WTC11 (cell line): ENCODE measurements around the gene PUDP. TPM values are rescaled to one million over a fixed set of nuclear protein-coding genes. Genes with fewer than 3 reads are reported as not detected.
"Not testable (repeated sequence)": the region's sequence is repeated elsewhere in the genome, so short reads cannot be mapped to it uniquely, and the experiment has no call there.

Experiments
- ATAC-seq: fragments of 200-7000 bp; cut with Tn5 transposase; 2 replicates; pipeline ENCODE4 v1.10.0; 2021; ENCODE audit warnings: mild to moderate bottlenecking, moderate library complexity
- CTCF ChIA-PET: fragments of 300-600 bp; sonication (Branson Sonifier 250); formaldehyde crosslinking; loops from one replicate; lab custom pipeline; 2021; ENCODE audit warnings: antibody characterized with exemption; lab: Charles Lee
- POLR2A ChIA-PET: fragments of 350-600 bp; sonication (Branson Sonifier 250); formaldehyde crosslinking; loops from one replicate; lab custom pipeline; 2021; ENCODE audit warnings: antibody characterized with exemption; lab: Charles Lee
- DNase-seq: peaks from one replicate; pipeline ENCODE4 v3.0.0; 2021; ENCODE audit warnings: low spot score
- H3K27ac Mint-ChIP-seq: 2 replicates; pipeline ENCODE4 v1.8.0; 2021; ENCODE audit warnings: mixed read lengths
- H3K27me3 Mint-ChIP-seq: 2 replicates; pipeline ENCODE4 v1.8.0; 2021; ENCODE audit warnings: low read depth, mild to moderate bottlenecking, moderate library complexity, mixed read lengths
- H3K36me3 Mint-ChIP-seq: 2 replicates; pipeline ENCODE4 v1.8.0; 2021; ENCODE audit warnings: mixed read lengths
- H3K4me1 Mint-ChIP-seq: 2 replicates; pipeline ENCODE4 v1.8.0; 2022; ENCODE audit warnings: mixed read lengths
- H3K4me3 Mint-ChIP-seq: 2 replicates; pipeline ENCODE4 v1.8.0; 2021; ENCODE audit warnings: mild to moderate bottlenecking, moderate library complexity, mixed read lengths
- H3K9me3 Mint-ChIP-seq: 2 replicates; pipeline ENCODE4 v1.8.0; 2021; ENCODE audit warnings: mixed read lengths
- FOXP1 ChIP-seq: sonication (generic); formaldehyde crosslinking; IDR thresholded peaks from 2 replicates; pipeline ENCODE4 v1.8.0; 2022; ENCODE audit warnings: missing genetic modification reagents, mild to moderate bottlenecking, moderate library complexity, borderline replicate concordance
- GTF2I ChIP-seq: fragments of 250-450 bp; sonication (Bioruptor Pico); conservative IDR thresholded peaks from 2 replicates; pipeline ENCODE4 v1.4.0; 2021; ENCODE audit warnings: mild to moderate bottlenecking
- MXD4 ChIP-seq: fragments of 250-450 bp; sonication (Bioruptor Pico); IDR thresholded peaks from 2 replicates; pipeline ENCODE4 v1.8.0; 2021; ENCODE audit warnings: mild to moderate bottlenecking, moderate library complexity, borderline replicate concordance
- MYBL2 ChIP-seq: sonication (generic); formaldehyde crosslinking; IDR thresholded peaks from 2 replicates; pipeline ENCODE4 v1.8.1; 2023; ENCODE audit warnings: mild to moderate bottlenecking, moderate library complexity, missing genetic modification reagents
- NFYB ChIP-seq: sonication (generic); formaldehyde crosslinking; conservative IDR thresholded peaks from 2 replicates; pipeline ENCODE4 v1.8.0; 2022; ENCODE audit warnings: low read depth, missing genetic modification reagents
- PRRX2 ChIP-seq: fragments of 250-450 bp; sonication (Bioruptor Pico); IDR thresholded peaks from 2 replicates; pipeline ENCODE4 v1.8.0; 2021; ENCODE audit warnings: mild to moderate bottlenecking
- TP53 ChIP-seq: sonication (generic); formaldehyde crosslinking; IDR thresholded peaks from 2 replicates; pipeline ENCODE4 v1.8.1; 2023; ENCODE audit warnings: mild to moderate bottlenecking, missing genetic modification reagents
- ZNF121 ChIP-seq: sonication (generic); formaldehyde crosslinking; IDR thresholded peaks from 2 replicates; pipeline ENCODE4 v1.8.0; 2023; ENCODE audit warnings: missing genetic modification reagents
- ZNF232 ChIP-seq: sonication (generic); formaldehyde crosslinking; IDR thresholded peaks from 2 replicates; pipeline ENCODE4 v1.8.0; 2022; ENCODE audit warnings: mild to moderate bottlenecking, missing genetic modification reagents
- ZNF423 ChIP-seq: fragments of 250-450 bp; sonication (Bioruptor Pico); IDR thresholded peaks from 2 replicates; pipeline ENCODE4 v2.1.2; 2022; ENCODE audit warnings: mild to moderate bottlenecking, moderate library complexity
- total RNA-seq: library from RNA; stranded (reverse); gene quantifications from 3 replicates; pipeline ENCODE4 v1.2.3, GENCODE V29; 2021
- TF ChIP-seq, protein P1 (sequence below): sonication (generic); formaldehyde crosslinking; IDR thresholded peaks from 2 replicates; pipeline ENCODE4 v1.8.1; 2022; ENCODE audit warnings: mild to moderate bottlenecking, moderate library complexity, missing genetic modification reagents
- TF ChIP-seq, protein P2 (sequence below): fragments of 250-450 bp; sonication (Bioruptor Pico); IDR thresholded peaks from 2 replicates; pipeline ENCODE4 v1.9.0; 2021; ENCODE audit warnings: mild to moderate bottlenecking, borderline replicate concordance
- TF ChIP-seq, protein P3 (sequence below): sonication (generic); formaldehyde crosslinking; IDR thresholded peaks from 2 replicates; pipeline ENCODE4 v1.8.0; 2022; ENCODE audit warnings: mild to moderate bottlenecking, missing genetic modification reagents
- TF ChIP-seq, protein P4 (sequence below): fragments of 250-450 bp; sonication (Bioruptor Pico); IDR thresholded peaks from 2 replicates; pipeline ENCODE4 v1.9.0; 2021; ENCODE audit warnings: moderate library complexity, mild to moderate bottlenecking, inconsistent platforms, borderline replicate concordance
- TF ChIP-seq, protein P5 (sequence below): sonication (generic); formaldehyde crosslinking; IDR thresholded peaks from 2 replicates; pipeline ENCODE4 v1.8.1; 2022; ENCODE audit warnings: low read depth, mild to moderate bottlenecking, moderate library complexity, missing genetic modification reagents, borderline replicate concordance
- TF ChIP-seq, protein P6 (sequence below): fragments of 250-450 bp; sonication (Bioruptor Pico); IDR thresholded peaks from 2 replicates; pipeline ENCODE4 v1.8.0; 2021; ENCODE audit warnings: mild to moderate bottlenecking

PUDP gene
- total RNA-seq, 1 experiment from 2014 or later = 20.8 TPM

DNA sequence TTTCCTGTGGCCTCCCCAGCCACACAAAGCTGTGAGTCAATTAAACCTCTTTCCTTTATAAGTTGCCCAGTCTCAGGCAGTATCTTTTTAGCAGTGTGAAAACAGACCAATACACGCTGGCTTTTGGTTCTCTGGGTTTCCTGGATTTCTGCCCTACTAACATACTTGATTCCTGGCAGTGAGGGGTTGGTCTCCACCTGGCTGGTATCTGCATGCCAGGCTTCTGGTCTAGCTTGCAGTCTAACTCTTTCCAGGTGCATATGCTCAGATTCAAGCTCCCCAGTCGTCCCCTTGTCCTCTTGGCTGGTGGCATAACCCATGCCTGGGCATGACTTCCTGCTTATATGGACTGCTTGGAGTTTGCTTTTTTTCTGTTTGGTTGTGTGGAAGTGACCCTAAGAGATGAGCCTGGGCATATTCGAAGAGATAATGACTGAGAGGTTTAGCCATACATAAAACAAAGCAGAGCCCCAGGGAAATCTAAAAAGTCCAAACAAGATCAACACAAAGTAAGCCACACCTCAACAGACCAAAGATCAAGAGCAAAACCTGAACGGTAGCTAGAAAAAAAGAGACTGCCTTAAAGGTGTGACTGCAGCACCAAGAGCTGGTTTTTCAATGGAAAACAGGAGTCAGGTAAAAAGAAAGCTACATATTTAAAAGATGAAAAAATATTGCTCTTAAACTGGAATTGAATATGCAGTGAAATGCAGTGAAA, 102.6 kb downstream of the PUDP start:
- peaks cover 14% of the 10 kb centered on the region for H3K9me3 Mint-ChIP-seq
- CTCF ChIA-PET = interaction anchor here (1.6 kb wide), 1 partner anchor 146 kb away, joined by 4 read pairs; no protein-coding TSS in a partner anchor
- TF ChIP-seq ZNF232 (CRISPR knock-in tag) (no peak), ZNF423 (no peak), PRRX2 (CRISPR knock-in tag) (no peak), MYBL2 (CRISPR knock-in tag) (no peak), FOXP1 (no peak), GTF2I (no peak), TP53 (no peak), MXD4 (no peak), ZNF121 (CRISPR knock-in tag) (no peak), NFYB (CRISPR knock-in tag) (no peak)
- TF ChIP-seq, protein P1, sequence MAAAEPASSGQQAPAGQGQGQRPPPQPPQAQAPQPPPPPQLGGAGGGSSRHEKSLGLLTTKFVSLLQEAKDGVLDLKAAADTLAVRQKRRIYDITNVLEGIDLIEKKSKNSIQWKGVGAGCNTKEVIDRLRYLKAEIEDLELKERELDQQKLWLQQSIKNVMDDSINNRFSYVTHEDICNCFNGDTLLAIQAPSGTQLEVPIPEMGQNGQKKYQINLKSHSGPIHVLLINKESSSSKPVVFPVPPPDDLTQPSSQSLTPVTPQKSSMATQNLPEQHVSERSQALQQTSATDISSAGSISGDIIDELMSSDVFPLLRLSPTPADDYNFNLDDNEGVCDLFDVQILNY = no peak
- TF ChIP-seq, protein P2, sequence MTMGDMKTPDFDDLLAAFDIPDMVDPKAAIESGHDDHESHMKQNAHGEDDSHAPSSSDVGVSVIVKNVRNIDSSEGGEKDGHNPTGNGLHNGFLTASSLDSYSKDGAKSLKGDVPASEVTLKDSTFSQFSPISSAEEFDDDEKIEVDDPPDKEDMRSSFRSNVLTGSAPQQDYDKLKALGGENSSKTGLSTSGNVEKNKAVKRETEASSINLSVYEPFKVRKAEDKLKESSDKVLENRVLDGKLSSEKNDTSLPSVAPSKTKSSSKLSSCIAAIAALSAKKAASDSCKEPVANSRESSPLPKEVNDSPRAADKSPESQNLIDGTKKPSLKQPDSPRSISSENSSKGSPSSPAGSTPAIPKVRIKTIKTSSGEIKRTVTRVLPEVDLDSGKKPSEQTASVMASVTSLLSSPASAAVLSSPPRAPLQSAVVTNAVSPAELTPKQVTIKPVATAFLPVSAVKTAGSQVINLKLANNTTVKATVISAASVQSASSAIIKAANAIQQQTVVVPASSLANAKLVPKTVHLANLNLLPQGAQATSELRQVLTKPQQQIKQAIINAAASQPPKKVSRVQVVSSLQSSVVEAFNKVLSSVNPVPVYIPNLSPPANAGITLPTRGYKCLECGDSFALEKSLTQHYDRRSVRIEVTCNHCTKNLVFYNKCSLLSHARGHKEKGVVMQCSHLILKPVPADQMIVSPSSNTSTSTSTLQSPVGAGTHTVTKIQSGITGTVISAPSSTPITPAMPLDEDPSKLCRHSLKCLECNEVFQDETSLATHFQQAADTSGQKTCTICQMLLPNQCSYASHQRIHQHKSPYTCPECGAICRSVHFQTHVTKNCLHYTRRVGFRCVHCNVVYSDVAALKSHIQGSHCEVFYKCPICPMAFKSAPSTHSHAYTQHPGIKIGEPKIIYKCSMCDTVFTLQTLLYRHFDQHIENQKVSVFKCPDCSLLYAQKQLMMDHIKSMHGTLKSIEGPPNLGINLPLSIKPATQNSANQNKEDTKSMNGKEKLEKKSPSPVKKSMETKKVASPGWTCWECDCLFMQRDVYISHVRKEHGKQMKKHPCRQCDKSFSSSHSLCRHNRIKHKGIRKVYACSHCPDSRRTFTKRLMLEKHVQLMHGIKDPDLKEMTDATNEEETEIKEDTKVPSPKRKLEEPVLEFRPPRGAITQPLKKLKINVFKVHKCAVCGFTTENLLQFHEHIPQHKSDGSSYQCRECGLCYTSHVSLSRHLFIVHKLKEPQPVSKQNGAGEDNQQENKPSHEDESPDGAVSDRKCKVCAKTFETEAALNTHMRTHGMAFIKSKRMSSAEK = no peak
- TF ChIP-seq, protein P3, sequence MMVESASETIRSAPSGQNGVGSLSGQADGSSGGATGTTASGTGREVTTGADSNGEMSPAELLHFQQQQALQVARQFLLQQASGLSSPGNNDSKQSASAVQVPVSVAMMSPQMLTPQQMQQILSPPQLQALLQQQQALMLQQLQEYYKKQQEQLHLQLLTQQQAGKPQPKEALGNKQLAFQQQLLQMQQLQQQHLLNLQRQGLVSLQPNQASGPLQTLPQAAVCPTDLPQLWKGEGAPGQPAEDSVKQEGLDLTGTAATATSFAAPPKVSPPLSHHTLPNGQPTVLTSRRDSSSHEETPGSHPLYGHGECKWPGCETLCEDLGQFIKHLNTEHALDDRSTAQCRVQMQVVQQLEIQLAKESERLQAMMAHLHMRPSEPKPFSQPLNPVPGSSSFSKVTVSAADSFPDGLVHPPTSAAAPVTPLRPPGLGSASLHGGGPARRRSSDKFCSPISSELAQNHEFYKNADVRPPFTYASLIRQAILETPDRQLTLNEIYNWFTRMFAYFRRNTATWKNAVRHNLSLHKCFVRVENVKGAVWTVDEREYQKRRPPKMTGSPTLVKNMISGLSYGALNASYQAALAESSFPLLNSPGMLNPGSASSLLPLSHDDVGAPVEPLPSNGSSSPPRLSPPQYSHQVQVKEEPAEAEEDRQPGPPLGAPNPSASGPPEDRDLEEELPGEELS = no peak
- TF ChIP-seq, protein P4, sequence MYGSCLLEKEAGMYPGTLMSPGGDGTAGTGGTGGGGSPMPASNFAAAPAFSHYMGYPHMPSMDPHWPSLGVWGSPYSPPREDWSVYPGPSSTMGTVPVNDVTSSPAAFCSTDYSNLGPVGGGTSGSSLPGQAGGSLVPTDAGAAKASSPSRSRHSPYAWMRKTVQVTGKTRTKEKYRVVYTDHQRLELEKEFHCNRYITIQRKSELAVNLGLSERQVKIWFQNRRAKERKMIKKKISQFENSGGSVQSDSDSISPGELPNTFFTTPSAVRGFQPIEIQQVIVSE = no peak
- TF ChIP-seq, protein P5, sequence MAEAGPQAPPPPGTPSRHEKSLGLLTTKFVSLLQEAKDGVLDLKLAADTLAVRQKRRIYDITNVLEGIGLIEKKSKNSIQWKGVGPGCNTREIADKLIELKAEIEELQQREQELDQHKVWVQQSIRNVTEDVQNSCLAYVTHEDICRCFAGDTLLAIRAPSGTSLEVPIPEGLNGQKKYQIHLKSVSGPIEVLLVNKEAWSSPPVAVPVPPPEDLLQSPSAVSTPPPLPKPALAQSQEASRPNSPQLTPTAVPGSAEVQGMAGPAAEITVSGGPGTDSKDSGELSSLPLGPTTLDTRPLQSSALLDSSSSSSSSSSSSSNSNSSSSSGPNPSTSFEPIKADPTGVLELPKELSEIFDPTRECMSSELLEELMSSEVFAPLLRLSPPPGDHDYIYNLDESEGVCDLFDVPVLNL (CRISPR knock-in tag) = no peak
- TF ChIP-seq, protein P6, sequence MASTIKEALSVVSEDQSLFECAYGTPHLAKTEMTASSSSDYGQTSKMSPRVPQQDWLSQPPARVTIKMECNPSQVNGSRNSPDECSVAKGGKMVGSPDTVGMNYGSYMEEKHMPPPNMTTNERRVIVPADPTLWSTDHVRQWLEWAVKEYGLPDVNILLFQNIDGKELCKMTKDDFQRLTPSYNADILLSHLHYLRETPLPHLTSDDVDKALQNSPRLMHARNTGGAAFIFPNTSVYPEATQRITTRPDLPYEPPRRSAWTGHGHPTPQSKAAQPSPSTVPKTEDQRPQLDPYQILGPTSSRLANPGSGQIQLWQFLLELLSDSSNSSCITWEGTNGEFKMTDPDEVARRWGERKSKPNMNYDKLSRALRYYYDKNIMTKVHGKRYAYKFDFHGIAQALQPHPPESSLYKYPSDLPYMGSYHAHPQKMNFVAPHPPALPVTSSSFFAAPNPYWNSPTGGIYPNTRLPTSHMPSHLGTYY (CRISPR knock-in tag) = no peak
- TF ChIP-seq, all 79 proteins: peak for 0
- H3K36me3 Mint-ChIP-seq = peaks cover 24% of the 10 kb centered on the region
- no peak overlapping the region for H3K4me3 Mint-ChIP-seq
- DNase-seq (no peak), ATAC-seq (no peak)
- peaks cover 33% of the 10 kb centered on the region for H3K4me1 Mint-ChIP-seq
- H3K27me3 Mint-ChIP-seq = no peaks in the 10 kb centered on the region
- H3K27ac Mint-ChIP-seq = no peak overlapping the region
- POLR2A ChIA-PET = no interaction called here

DNA sequence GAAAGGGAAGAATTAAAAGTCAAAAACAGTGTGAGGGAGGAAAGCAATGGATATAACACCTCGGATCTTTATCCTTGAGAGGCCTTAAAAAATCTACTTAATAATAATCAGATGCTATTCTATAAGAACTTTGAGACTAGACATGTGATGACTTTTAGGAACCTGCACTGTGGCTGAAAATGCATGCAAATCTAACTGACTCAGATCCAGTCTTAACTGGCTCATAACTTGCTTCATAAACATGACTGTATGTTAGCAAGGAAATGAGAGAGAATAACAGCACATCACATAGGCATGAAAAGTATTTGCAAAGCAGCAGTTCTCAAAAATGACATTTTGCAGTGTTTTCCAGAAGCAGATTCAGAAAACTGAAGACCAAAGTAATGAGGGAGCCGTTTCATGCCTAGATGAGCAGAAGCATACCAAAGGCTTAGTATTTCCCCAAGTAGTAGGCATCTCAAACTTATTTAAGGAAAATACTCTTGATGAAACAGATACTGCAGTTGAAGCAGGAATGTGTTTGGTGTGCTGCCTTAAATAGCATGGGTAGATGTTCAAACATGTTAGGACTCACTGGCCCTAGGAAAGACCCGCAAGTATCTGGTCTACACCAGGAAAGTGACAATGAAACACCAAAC, 104.0 kb downstream of the PUDP start:
- H3K27ac Mint-ChIP-seq, DNase-seq, H3K27me3 Mint-ChIP-seq, H3K4me3 Mint-ChIP-seq, ATAC-seq, CTCF ChIA-PET, POLR2A ChIA-PET: not testable (repeated sequence)
- H3K9me3 Mint-ChIP-seq = peaks cover 14% of the 10 kb centered on the region
- peaks cover 21% of the 10 kb centered on the region for H3K4me1 Mint-ChIP-seq
- H3K36me3 Mint-ChIP-seq = peaks cover 20% of the 10 kb centered on the region
